K562 (cell line): ENCODE measurements around the gene JADE2. TPM values are rescaled to one million over a fixed set of nuclear protein-coding genes. Genes with fewer than 3 reads are reported as not detected.

ENCODE experiments used
- CBX1 ChIP-seq: sonication (generic); IDR thresholded peaks from 2 replicates; pipeline ENCODE4 v1.6.1; 2016; ENCODE audit warnings: antibody characterized with exemption, low read depth, mild to moderate bottlenecking
- CHD4 ChIP-seq: fragments of 200-600 bp; sonication (generic); IDR thresholded peaks from 3 replicates; pipeline ENCODE4 v1.6.1; 2012; ENCODE audit warnings: low read depth, mild to moderate bottlenecking, mixed read lengths, low read length, inconsistent platforms; ENCODE audit not compliant: insufficient read depth, insufficient replicate concordance, poor library complexity, severe bottlenecking
- FIP1L1 ChIP-seq: fragments of 200-400 bp; formaldehyde crosslinking; IDR thresholded peaks from 2 replicates; pipeline ENCODE4 v1.6.1; 2018; ENCODE audit warnings: mild to moderate bottlenecking, low read depth, low read length; ENCODE audit not compliant: poor library complexity, severe bottlenecking
- SRF ChIP-seq, 2 experiments: fragments of 250-450, 450-650 bp in 1 of 2; sonication (Bioruptor Pico) in 1 of 2; sonication (generic) in 1 of 2; formaldehyde crosslinking; IDR thresholded peaks; 2 replicates each; pipeline versions ENCODE4 v1.5.0 to v1.5.1; 2020 to 2022; ENCODE audit warnings: mild to moderate bottlenecking in 1 of 2, missing genetic modification reagents in 1 of 2
- ZNF431 ChIP-seq: sonication (generic); formaldehyde crosslinking; IDR thresholded peaks from 2 replicates; pipeline ENCODE4 v1.8.0; 2022; ENCODE audit warnings: mild to moderate bottlenecking, missing genetic modification reagents
- polyA plus RNA-seq, 8 experiments: library from polyadenylated mRNA; depleted of rRNA in 4 of 8; stranded (reverse) in 5 of 8; unstranded in 3 of 8; fragments of >200 nt; fragmentation: Nextera tagmentation in 2 of 8; fragmentation: Illumina TruSeq in 1 of 8; extraction: Ambion mirVana in 2 of 8; extraction: Trizol in 1 of 8; gene quantifications; 2 replicates each; pipeline versions ENCODE4 v1.2.1 to v1.2.3, GENCODE V29; 2011 to 2014; ENCODE audit warnings: inconsistent platforms in 1 of 8, missing spikeins in 1 of 8
- total RNA-seq, 7 experiments: library from RNA; depleted of rRNA in 6 of 7; stranded (reverse); fragments of >200 nt in 6 of 7; fragmentation: Illumina TruSeq in 2 of 7; extraction: Trizol in 2 of 7; gene quantifications; 2 replicates each; pipeline versions ENCODE4 v1.2.1 to v1.2.3, GENCODE V29; 2011 to 2021; ENCODE audit warnings: low replicate concordance in 1 of 7
- TF ChIP-seq, protein P1 (sequence below), 2 experiments: fragments of 450-650 bp; IDR thresholded peaks; 2 replicates each; pipeline ENCODE4 v1.6.1; 2016; ENCODE audit warnings: mild to moderate bottlenecking in 2 of 2, borderline replicate concordance in 1 of 2, low read depth in 1 of 2, moderate library complexity in 1 of 2
- TF ChIP-seq, protein P2 (sequence below): fragments of 250-450 bp; sonication (Bioruptor Pico); IDR thresholded peaks from 2 replicates; pipeline ENCODE4 v1.8.0; 2021; ENCODE audit warnings: mild to moderate bottlenecking, moderate library complexity
- TF ChIP-seq, protein P3 (sequence below): fragments of 250-450 bp; sonication (Bioruptor Pico); IDR thresholded peaks from 2 replicates; pipeline ENCODE4 v1.5.0; 2022; ENCODE audit warnings: mild to moderate bottlenecking

Gene JADE2
- total and polyA plus RNA-seq, 9 of the 15 experiments (the other 6 are each of a cell fraction or from before 2014, with no cell fraction given) = 0.50 to 23.3 (median 9.1) TPM

DNA sequence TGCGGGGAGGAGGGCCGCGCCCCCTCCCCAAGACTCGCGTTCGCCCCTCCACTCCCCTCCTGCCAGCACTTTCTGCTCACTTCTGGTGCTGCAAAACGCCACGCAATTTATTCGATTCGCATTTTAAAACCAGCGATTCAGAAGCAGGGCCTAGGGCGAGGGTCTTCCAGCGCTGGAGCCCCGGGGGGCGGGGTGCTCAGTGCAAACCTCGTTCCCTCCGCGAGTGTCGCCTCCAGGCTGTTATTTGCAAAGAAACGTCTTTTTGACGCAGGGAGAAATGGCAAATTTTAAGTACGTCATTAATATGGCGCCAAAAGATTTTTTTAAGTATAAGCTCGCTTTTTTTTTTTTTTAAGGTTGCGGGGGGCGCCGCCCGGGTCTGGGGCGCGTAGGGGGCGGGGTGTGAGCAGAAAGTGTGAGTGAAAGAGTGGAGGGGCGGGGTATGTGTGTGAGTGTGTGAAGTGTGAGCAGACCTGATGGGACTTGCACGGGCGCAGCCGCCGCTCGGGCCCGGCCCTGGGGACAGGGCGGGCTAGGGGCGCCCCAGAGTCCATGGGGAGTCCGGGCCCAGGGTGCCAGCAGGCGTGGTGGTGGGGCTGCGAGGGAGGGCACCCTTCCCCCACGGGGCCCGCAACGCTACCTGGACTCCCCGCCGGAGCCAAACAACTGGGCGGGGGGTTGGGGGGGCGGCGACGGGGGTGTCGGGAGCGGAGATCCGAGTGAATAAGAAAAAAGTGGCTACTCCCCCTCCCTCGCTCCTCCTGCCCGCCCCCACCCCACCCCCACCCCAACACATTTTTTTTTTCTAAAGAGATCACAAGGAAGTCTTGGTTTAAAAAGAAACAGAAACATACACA lies at the start of gene JADE2 (continued):
- TF ChIP-seq, protein P1, sequence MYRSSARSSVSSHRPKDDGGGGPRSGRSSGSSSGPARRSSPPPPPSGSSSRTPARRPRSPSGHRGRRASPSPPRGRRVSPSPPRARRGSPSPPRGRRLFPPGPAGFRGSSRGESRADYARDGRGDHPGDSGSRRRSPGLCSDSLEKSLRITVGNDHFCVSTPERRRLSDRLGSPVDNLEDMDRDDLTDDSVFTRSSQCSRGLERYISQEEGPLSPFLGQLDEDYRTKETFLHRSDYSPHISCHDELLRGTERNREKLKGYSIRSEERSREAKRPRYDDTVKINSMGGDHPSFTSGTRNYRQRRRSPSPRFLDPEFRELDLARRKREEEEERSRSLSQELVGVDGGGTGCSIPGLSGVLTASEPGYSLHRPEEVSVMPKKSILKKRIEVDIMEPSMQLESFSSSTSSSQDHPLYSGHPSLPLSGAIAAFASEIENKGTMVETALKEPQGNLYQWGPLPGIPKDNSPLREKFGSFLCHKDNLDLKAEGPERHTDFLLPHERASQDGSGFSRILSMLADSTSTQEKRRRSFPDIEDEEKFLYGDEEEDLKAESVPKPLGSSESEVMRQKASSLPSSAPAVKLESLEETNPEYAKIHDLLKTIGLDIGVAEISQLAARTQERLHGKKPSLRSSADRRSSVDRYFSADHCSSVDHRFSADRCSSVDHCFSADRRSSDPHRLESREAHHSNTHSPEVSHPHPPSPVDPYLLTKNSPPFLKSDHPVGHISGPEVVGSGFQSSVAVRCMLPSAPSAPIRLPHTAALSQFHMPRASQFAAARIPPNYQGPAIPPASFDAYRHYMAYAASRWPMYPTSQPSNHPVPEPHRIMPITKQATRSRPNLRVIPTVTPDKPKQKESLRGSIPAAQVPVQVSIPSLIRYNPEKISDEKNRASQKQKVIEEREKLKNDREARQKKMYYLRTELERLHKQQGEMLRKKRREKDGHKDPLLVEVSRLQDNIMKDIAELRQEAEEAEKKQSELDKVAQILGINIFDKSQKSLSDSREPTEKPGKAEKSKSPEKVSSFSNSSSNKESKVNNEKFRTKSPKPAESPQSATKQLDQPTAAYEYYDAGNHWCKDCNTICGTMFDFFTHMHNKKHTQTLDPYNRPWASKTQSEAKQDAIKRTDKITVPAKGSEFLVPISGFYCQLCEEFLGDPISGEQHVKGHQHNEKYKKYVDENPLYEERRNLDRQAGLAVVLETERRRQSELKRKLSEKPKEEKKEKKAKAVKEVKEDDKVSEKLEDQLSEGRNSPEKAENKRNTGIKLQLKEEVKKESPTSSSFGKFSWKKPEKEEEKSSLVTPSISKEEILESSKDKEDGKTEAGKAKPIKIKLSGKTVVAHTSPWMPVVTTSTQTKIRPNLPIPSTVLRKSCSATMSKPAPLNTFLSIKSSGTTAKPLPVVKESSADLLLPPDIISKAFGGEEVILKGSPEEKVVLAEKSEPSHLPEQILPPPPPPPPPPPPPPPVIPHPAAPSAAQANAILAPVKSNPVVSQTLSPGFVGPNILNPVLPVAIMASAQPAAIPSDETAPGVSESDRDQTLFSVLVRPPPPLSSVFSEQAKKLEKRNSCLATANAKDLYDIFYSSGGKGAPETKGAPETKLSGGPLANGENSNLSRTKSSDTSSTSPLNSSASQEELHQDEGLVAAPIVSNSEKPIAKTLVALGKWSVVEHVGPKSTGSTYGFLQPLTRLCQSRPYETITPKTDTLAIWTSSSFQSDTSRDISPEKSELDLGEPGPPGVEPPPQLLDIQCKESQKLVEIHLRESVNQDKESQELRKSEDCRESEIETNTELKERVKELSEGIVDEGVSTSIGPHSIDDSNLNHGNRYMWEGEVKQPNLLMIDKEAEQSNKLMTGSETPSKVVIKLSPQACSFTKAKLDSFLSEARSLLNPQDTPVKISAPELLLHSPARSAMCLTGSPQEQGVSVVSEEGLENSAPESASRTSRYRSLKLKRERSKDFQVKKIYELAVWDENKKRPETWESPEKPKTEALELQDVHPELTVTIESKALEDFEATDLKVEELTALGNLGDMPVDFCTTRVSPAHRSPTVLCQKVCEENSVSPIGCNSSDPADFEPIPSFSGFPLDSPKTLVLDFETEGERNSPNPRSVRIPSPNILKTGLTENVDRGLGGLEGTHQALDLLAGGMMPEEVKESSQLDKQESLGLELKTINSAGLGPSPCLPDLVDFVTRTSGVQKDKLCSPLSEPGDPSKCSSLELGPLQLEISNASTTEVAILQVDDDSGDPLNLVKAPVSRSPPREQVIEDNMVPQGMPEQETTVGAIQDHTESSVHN (IDR thresholded peaks at IDR 0.05; ENCODE audit: borderline replicate concordance in 1 of 2, low read depth in 1 of 2) = no peak
- TF ChIP-seq, protein P2, sequence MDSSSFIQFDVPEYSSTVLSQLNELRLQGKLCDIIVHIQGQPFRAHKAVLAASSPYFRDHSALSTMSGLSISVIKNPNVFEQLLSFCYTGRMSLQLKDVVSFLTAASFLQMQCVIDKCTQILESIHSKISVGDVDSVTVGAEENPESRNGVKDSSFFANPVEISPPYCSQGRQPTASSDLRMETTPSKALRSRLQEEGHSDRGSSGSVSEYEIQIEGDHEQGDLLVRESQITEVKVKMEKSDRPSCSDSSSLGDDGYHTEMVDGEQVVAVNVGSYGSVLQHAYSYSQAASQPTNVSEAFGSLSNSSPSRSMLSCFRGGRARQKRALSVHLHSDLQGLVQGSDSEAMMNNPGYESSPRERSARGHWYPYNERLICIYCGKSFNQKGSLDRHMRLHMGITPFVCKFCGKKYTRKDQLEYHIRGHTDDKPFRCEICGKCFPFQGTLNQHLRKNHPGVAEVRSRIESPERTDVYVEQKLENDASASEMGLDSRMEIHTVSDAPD (CRISPR knock-in tag) = no peak
- TF ChIP-seq, protein P3, sequence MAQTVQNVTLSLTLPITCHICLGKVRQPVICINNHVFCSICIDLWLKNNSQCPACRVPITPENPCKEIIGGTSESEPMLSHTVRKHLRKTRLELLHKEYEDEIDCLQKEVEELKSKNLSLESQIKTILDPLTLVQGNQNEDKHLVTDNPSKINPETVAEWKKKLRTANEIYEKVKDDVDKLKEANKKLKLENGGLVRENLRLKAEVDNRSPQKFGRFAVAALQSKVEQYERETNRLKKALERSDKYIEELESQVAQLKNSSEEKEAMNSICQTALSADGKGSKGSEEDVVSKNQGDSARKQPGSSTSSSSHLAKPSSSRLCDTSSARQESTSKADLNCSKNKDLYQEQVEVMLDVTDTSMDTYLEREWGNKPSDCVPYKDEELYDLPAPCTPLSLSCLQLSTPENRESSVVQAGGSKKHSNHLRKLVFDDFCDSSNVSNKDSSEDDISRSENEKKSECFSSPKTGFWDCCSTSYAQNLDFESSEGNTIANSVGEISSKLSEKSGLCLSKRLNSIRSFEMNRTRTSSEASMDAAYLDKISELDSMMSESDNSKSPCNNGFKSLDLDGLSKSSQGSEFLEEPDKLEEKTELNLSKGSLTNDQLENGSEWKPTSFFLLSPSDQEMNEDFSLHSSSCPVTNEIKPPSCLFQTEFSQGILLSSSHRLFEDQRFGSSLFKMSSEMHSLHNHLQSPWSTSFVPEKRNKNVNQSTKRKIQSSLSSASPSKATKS = no peak
- TF ChIP-seq CBX1 (no peak), SRF (CRISPR knock-in tag; IDR thresholded peaks at IDR 0.05) (no peak), FIP1L1 (peak; percentile 4), CHD4 (no peak), ZNF431 (CRISPR knock-in tag) (no peak)
